ENCODE data around the gene MAPK14. TPM values are rescaled to one million over a fixed set of nuclear protein-coding genes. Genes with fewer than 3 reads are reported as not detected.

MAPK14 gene
- total and polyA plus RNA-seq, 2 of the 4 experiments (the other 2 are of a cell fraction): 28.4 to 74.4 TPM

DNA sequence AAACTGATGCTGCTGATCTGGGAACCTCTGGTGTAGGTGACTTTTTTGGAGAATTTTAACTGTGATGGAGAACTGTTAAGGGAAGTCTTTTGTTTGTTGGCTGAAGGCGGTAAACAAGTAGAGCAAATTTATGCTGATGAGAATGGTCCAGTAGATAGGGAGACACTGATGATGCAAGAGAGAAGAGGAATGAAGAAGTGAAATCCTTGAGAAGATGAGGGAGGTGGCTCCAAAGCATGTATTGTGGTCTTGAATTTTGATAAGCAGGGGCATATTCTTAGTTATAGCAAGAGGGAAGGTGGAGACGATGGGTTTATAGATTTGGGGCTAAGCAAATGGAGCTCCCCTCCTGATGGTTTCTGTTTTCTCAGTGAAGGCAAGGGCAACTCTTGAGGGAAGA is 22.0 kb downstream of the MAPK14 start:
- Histone ChIP-seq H3K4me1 (ENCODE audit: control insufficient read depth, insufficient read depth, low read length) (peaks cover 6% of the 10 kb centered on the region; the same call in 1 of the 2 replicates), H3K56ac (ENCODE audit: extremely low read depth, insufficient read depth, low read length) (no peak overlapping the region), H2AK9ac (replicated peaks; ENCODE audit: low read depth, low read length, poor library complexity) (no peak overlapping the region), H3K9ac (ENCODE audit: low read depth, low read length) (no peak overlapping the region), H2AK5ac (ENCODE audit: low read depth, low read length) (no peak overlapping the region), H3K18ac (ENCODE audit: low read depth, low read length) (no peak overlapping the region), H3K27ac (ENCODE audit: insufficient read depth, low read length) (no peak overlapping the region), H3K36me3 (ENCODE audit: control insufficient read depth, insufficient read depth, low read length) (peaks cover 5% of the 10 kb centered on the region), H3K27me3 (ENCODE audit: control insufficient read depth, insufficient read depth, low read length) (no peaks in the 10 kb centered on the region), H2BK5ac (ENCODE audit: low read depth, low read length, poor library complexity, severe bottlenecking) (no peak overlapping the region), H3K14ac (replicated peaks; ENCODE audit: low read depth, low read length) (no peak overlapping the region), H4K8ac (ENCODE audit: low read depth in 2 of 2, low read length in 2 of 2) (no peak overlapping the region), H4K91ac (ENCODE audit: insufficient read depth, low read depth, low read length) (no peak overlapping the region), H3K4me2 (ENCODE audit: low read depth, low read length) (no peak overlapping the region), H3K9me1 (ENCODE audit: insufficient read depth, low read length) (peaks cover 4% of the 10 kb centered on the region), H4K20me1 (ENCODE audit: insufficient read depth, low read length) (peaks cover 67% of the 10 kb centered on the region), H2BK15ac (ENCODE audit: low read depth, low read length) (no peak overlapping the region), H2AFZ (replicated peaks; ENCODE audit: low read length, poor library complexity) (no peak overlapping the region), H3K4ac (ENCODE audit: low read depth, low read length) (no peak overlapping the region), H4K5ac (ENCODE audit: low read depth, low read length) (no peak overlapping the region), H3K79me1 (ENCODE audit: low read depth in 1 of 2, low read length in 2 of 2) (peaks cover 36 to 68% of the 10 kb centered on the region in 2 experiments), H3K9me3 (ENCODE audit: control insufficient read depth, insufficient read depth, low read length) (no peaks in the 10 kb centered on the region), H2BK120ac (ENCODE audit: low read depth, low read length) (no peak overlapping the region), H2BK20ac (ENCODE audit: low read depth, low read length) (no peak overlapping the region), H3K4me3 (ENCODE audit: insufficient read depth, low read depth, low read length) (no peak overlapping the region), H3K23ac (ENCODE audit: low read depth, low read length) (no peak overlapping the region)
- ATAC-seq (ENCODE audit: low read depth): no peak
- TF ChIP-seq FOS (IDR thresholded peaks at IDR 0.05; ENCODE audit: low read depth, low read length) (no peak), CEBPB (IDR thresholded peaks at IDR 0.05; ENCODE audit: low read depth, low read length) (0 out of 2 replicates have a peak, but pooled peaks have one; percentile 15)
- dilution Hi-C loops (cut with HindIII; ENCODE audit: low sequenced_read_pairs, unreplicated experiment) (no loop called here), in situ Hi-C loops (cut with MboI; ENCODE audit: low sequenced_read_pairs) (no loop called here), intact Hi-C loops (cut with micrococcal nuclease) (no loop called here)
- CTCF ChIA-PET: no interaction called here
- POLR2A ChIA-PET (ENCODE audit: unreplicated experiment): no interaction called here
- DNase-seq: no peak
- no TSS peak for BruUV-seq (replicated peaks)
- 100% methylated on average over 1 of the region's 2 CpGs; no CpG with 5 or more reads in 1 of the 2 experiments for WGBS, 2 experiments (ENCODE audit: extremely low coverage in 2 of 2, insufficient read length in 1 of 2)
